Superior temporal gyrus (tissue), 1 donor: ENCODE data around the gene NT5DC2.

Experiments used
- DNase-seq: peaks from one replicate; pipeline ENCODE4 v3.0.0-alpha.2; 2016; ENCODE audit errors: extremely low spot score

Gene NT5DC2

GRCh38 chr3:52524752-52525679, 8.6 kb downstream of the NT5DC2 start:
- DNase-seq: no peak

DNA sequence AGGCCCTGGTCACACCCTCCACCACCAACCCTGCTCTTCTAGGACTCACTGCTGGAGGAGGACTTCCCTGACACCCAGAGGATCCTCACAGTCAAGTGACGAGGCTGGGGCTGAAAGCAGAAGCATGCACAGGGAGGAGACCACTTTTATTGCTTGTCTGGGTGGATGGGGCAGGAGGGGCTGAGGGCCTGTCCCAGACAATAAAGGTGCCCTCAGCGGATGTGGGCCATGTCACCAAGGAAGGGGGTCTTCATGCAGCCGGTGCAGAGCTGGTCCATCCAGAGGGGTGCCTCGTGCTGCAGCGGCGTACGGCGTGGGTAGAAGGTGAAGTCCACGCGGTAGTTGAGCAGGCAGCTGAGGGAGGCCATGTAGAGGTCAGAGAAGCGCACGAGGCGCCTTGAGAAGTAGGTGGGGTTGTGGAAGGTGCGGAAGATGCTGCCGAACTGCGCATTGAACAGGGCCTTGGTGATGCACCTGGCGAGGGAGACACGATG, 9.4 kb downstream of the NT5DC2 start:
- DNase-seq: no peak

GRCh38 chr3:52523386-52524257, 10.0 kb downstream of the NT5DC2 start:
- no peak for DNase-seq

DNA sequence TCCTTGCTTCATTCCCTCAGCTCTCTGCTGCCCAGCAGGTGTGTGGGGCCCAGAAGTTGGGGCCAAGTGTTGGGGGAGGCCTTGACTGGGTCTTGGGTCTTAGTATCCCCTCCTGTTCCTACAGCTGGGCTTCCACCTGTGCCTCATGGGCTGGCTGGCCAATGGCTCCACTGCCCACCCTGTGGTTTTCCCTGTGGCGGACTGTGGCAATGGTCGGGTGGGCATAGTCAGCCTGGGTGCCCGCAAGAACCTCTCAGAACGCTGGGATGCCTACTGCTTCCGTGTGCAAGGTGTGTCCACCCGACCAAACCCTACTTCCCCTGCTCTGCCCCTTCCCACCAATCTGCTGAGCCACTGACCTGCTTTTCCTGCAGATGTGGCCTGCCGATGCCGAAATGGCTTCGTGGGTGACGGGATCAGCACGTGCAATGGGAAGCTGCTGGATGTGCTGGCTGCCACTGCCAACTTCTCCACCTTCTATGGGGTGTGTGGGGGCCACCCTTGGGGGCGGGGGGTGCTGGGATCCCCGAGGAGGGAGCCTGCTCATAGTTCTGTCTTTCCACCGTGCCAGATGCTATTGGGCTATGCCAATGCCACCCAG, 10.9 kb downstream of the NT5DC2 start:
- DNase-seq: no peak

DNA sequence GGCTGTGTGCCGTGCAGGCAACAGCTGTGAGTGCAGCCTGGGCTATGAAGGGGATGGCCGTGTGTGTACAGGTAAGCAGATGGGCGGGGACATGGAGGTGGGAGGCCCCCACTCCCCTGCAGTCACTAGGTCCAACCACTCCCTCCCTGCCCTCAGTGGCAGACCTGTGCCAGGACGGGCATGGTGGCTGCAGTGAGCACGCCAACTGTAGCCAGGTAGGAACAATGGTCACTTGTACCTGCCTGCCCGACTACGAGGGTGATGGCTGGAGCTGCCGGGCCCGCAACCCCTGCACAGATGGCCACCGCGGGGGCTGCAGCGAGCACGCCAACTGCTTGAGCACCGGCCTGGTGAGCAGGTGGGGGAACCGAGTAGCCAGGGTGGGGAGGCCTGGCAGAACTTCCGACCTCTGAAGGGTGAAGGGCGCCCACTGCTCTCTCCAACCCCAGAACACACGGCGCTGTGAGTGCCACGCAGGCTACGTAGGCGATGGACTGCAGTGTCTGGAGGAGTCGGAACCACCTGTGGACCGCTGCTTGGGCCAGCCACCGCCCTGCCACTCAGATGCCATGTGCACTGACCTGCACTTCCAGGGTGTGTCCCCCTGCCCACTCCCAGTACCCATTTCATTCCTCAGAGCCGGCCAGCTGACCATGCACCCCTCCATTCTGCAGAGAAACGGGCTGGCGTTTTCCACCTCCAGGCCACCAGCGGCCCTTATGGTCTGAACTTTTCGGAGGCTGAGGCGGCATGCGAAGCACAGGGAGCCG, 11.6 kb downstream of the NT5DC2 start:
- DNase-seq: no peak

- DNase-seq: no peak
Measured at GRCh38 chr3:52521488-52521824, 12.2 kb downstream of the NT5DC2 start.

- no peak for DNase-seq
Measured at GRCh38 chr3:52520716-52521487, 12.8 kb downstream of the NT5DC2 start.

- DNase-seq: no peak
Measured at GRCh38 chr3:52520141-52520667, 13.5 kb downstream of the NT5DC2 start.

- no peak for DNase-seq
Measured at GRCh38 chr3:52519445-52520140, 14.1 kb downstream of the NT5DC2 start.

GRCh38 chr3:52518723-52519444, 14.8 kb downstream of the NT5DC2 start:
- DNase-seq: no peak

DNA sequence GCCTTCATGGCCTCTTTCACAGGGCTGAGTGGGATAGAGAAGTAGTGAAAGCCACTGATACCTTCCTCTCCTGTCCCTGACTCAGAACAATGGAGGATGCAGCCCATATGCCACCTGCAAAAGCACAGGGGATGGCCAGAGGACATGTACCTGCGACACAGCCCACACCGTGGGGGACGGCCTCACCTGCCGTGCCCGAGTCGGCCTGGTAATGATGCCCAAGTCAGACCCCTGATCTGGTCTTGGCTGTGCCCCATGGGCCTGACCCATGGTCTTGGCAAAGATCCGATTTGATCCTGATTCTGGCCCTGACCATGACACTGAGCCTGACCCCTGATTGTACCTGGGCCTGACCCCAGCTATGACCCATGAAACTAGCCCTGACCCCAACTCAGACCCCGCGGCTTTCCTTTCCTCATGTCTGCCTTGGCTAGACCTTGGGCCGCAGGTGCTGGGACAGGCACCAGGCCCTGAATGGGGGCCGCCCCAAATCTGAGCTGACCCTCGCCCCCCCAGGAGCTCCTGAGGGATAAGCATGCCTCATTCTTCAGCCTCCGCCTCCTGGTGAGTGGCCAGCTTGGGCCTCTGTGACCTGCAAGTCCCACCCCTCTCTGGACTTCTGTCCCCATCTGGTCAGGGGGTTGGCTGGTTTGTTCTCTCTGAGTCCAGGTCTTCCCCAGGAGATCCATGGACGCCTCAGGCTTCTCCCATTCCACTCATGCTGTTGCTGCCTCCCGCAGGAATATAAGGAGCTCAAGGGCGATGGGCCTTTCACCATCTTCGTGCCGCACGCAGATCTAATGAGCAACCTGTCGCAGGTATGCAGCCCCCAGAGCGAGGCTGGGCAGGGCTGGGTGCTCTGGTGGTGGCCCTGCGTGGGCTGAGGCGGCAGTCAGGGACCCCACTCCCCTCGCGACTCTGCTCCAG, 15.6 kb downstream of the NT5DC2 start:
- no peak for DNase-seq

- DNase-seq: no peak
Measured at GRCh38 chr3:52516509-52517195, 17.0 kb downstream of the NT5DC2 start.

DNA sequence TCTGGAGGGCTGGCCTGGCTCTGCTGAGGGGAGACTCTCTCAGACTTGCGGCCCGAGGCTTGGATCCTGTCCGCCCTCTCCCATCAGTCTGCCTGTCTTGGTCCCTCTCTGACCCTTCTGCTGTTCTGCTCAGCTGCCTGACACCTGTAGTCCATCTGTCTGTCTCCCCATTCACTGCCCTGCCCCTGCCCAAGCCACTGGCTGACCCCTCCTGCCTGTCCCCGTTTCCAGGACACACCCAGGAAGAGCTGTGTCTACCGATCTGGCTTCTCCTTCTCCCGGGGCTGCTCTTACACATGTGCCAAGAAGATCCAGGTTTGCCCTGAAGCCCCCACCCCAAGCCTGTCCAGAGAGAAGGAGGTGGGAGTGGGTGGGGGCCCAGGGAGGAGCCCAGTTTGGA, 18.5 kb downstream of the NT5DC2 start:
- no peak for DNase-seq

- no peak for DNase-seq
Measured at GRCh38 chr3:52514576-52514975, 19.1 kb downstream of the NT5DC2 start.

GRCh38 chr3:52513281-52513680, 20.4 kb downstream of the NT5DC2 start:
- DNase-seq: no peak

DNA sequence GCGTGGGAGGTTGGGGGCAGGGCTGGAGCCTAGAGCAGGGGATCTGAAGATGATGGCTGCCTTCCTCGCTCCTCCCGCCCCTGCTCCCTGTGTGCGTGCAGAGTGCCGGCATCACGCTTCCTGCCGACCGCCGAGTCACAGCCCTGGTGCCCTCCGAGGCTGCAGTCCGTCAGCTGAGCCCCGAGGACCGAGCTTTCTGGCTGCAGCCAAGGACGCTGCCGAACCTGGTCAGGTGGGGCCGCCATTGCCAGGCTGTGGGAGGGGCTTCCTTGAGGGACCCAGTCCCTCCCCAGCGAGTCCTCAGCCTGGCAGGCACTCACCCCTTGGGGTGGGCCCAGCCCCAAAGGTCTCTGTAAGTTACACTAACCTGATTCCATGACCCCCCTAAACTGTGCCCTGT, 20.9 kb downstream of the NT5DC2 start:
- no peak for DNase-seq

- no peak for DNase-seq
Measured at GRCh38 chr3:52512105-52512504, 21.6 kb downstream of the NT5DC2 start.
